Tibial nerve (tissue), 4 donors: Measurements from ENCODE around the gene STIMATE. TPM values are rescaled to one million over a fixed set of nuclear protein-coding genes. Genes with fewer than 3 reads are reported as not detected.

Source experiments
- DNase-seq, 2 donors: peaks; one replicate each; pipeline ENCODE4 v3.0.0-alpha.2; 2019; ENCODE audit warnings: low spot score in 2 of 2
- H3K27ac ChIP-seq, 4 donors: fragments of 200-600 bp; sonication (generic) in 3 of 4; one replicate each; pipeline ENCODE4 v1.5.1; 2017 to 2019; ENCODE audit warnings: mild to moderate bottlenecking in 1 of 4
- H3K27me3 ChIP-seq, 2 donors: fragments of 200-600 bp; sonication (generic) in 1 of 2; one replicate each; pipeline versions ENCODE4 v1.5.1 to v1.6.0; 2017 to 2019
- H3K36me3 ChIP-seq, 3 donors: fragments of 200-600 bp; sonication (generic); one replicate each; pipeline ENCODE4 v1.5.1; 2018 to 2019
- H3K4me1 ChIP-seq, 4 donors: fragments of 200-600 bp; sonication (generic) in 3 of 4; one replicate each; pipeline ENCODE4 v1.5.1; 2017 to 2019
- H3K4me3 ChIP-seq, 4 donors: fragments of 200-600 bp; sonication (generic) in 3 of 4; one replicate each; pipeline ENCODE4 v1.5.1; 2017 to 2019; ENCODE audit warnings: mild to moderate bottlenecking in 1 of 4, moderate library complexity in 1 of 4
- H3K9me3 ChIP-seq, 4 donors: fragments of 200-600 bp; sonication (generic) in 3 of 4; one replicate each; pipeline ENCODE4 v1.5.1; 2017 to 2019
- EP300 ChIP-seq, 2 donors: sonication (generic); formaldehyde crosslinking; IDR thresholded peaks; one replicate each; pipeline ENCODE4 v1.6.1; 2017; ENCODE audit warnings: antibody characterized with exemption in 2 of 2, mild to moderate bottlenecking in 1 of 2
- POLR2A ChIP-seq, 2 donors: fragments of 450-650 bp; IDR thresholded peaks; one replicate each; pipeline ENCODE4 v1.6.1; 2017; ENCODE audit warnings: antibody characterized with exemption in 2 of 2, mild to moderate bottlenecking in 2 of 2, moderate library complexity in 2 of 2
- WGBS, 2 donors: methylation state at CpG; one replicate each; pipeline ENCODE4 v1.1.5; 2018; 5-methylcytosine and 5-hydroxymethylcytosine counted together
- total RNA-seq, 4 donors: library from RNA; depleted of rRNA; stranded (reverse); fragments of >200 nt; gene quantifications; one replicate each; pipeline ENCODE4 v1.1.0, GENCODE V29; 2016
- TF ChIP-seq, protein P1 (sequence below), 5 experiments: fragments of 200-600 bp in 3 of 5; fragments of 450-650 bp in 2 of 5; sonication (generic) in 3 of 5; IDR thresholded peaks; one replicate each; pipeline ENCODE4 v1.5.1; 2016 to 2019; ENCODE audit warnings: antibody characterized with exemption in 5 of 5, mild to moderate bottlenecking in 3 of 5, moderate library complexity in 2 of 5

Gene STIMATE
- total RNA-seq, 4 donors from 2014 or later, result 35.4 to 82.3 (median 46.0) TPM

DNA sequence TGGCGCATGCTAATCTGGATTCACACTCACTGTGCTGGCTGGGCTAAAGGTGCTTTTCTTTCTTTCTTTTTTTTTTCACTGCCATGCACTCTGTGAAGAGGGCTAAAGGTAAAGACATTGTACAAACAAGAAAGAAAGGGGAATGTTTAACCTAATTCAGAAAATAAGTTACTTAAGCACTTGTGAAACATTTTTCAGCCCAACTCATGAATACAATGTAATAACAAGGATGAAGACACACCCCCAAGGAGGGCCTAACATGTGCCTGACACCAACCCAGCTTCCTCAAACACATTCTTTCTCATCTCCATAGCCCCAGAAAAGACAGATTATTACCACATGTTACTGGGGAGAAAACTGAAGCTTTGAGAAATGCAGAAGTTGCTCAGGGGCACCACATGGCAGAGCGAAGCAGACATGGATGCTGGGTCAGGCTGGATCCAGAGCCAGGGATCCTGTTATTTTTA lies 5.7 kb downstream of the STIMATE start:
- 60 to 65% methylated on average over 2 of the region's 2 CpGs for WGBS, 2 donors
- H3K27ac ChIP-seq, result peak overlapping the region in 3 of 4 donors; percentile 52 to 82 (median 76)
- H3K27me3 ChIP-seq, result no peaks in the 10 kb centered on the region
- peaks cover 0 to 57% (median 46%) of the 10 kb centered on the region in 4 donors for H3K4me1 ChIP-seq
- H3K4me3 ChIP-seq, result no peak overlapping the region
- peak in 1 of 2 donors; percentile 54 for DNase-seq
- H3K36me3 ChIP-seq, result no peaks in the 10 kb centered on the region
- H3K9me3 ChIP-seq, result no peaks in the 10 kb centered on the region
- no peak for TF ChIP-seq POLR2A (IDR thresholded peaks at IDR 0.05)
- TF ChIP-seq EP300 (IDR thresholded peaks at IDR 0.05), result peak in 1 of 2 donors; percentile 41
- TF ChIP-seq, protein P1, sequence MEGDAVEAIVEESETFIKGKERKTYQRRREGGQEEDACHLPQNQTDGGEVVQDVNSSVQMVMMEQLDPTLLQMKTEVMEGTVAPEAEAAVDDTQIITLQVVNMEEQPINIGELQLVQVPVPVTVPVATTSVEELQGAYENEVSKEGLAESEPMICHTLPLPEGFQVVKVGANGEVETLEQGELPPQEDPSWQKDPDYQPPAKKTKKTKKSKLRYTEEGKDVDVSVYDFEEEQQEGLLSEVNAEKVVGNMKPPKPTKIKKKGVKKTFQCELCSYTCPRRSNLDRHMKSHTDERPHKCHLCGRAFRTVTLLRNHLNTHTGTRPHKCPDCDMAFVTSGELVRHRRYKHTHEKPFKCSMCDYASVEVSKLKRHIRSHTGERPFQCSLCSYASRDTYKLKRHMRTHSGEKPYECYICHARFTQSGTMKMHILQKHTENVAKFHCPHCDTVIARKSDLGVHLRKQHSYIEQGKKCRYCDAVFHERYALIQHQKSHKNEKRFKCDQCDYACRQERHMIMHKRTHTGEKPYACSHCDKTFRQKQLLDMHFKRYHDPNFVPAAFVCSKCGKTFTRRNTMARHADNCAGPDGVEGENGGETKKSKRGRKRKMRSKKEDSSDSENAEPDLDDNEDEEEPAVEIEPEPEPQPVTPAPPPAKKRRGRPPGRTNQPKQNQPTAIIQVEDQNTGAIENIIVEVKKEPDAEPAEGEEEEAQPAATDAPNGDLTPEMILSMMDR (IDR thresholded peaks at IDR 0.05), result no peak

DNA sequence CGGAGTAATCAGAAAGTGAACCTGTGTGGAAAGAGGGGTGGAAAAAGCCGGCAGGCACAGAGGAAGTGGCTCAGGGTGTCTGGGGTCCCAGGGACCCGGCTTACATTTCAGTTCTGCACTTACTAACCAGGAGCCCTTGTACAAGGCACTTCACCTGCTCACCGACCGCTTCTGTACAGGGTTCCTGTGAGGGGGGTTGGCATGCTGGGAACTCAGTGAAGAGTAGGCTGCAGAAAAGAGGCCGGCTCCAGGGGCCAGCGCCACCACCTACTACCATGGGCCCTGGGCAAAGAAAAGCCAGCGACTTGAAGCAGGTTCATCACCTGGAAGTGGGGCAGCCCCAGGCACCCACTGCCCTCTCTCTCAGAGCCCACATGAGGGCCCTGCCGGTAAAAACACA lies 6.2 kb downstream of the STIMATE start:
- WGBS, 2 donors, result 80 to 87% methylated on average over 9 of the region's 9 CpGs
- Histone ChIP-seq H3K4me3 (no peak overlapping the region), H3K9me3 (no peaks in the 10 kb centered on the region), H3K36me3 (peaks cover 0 to 2% (median 0%) of the 10 kb centered on the region in 3 donors), H3K27me3 (no peaks in the 10 kb centered on the region), H3K4me1 (peaks cover 0 to 52% (median 44%) of the 10 kb centered on the region in 4 donors), H3K27ac (peak overlapping the region in 3 of 4 donors; percentile 52 to 82 (median 76))
- no peak for DNase-seq
- TF ChIP-seq EP300 (IDR thresholded peaks at IDR 0.05), result no peak
- TF ChIP-seq, protein P1 (IDR thresholded peaks at IDR 0.05), result no peak
- no peak for TF ChIP-seq POLR2A (IDR thresholded peaks at IDR 0.05)

DNA sequence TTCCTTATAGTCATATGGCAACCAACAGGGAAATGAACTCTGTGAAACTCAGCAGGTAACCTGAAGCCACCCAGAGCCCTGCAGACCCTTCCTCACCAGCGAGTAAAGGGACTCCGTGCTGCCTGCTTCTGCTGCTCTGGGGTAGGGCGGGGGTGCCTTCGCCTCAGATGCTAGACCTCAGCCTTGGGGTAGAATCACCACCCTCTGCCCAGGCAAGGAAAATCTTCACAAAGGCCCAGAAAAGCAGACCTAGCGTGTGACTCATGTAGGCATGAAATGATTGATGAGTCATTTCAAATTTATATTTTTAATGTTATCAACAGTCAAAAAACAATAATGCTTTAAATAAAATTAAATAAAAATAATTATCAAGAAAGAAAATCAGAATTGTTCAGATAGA lies 6.6 kb downstream of the STIMATE start:
- Histone ChIP-seq H3K9me3 (no peaks in the 10 kb centered on the region), H3K36me3 (peaks cover 0 to 6% (median 0%) of the 10 kb centered on the region in 3 donors), H3K27me3 (no peaks in the 10 kb centered on the region), H3K4me3 (no peak overlapping the region), H3K27ac (peak overlapping the region in 1 of 4 donors; percentile 82), H3K4me1 (peaks cover 0 to 48% (median 41%) of the 10 kb centered on the region in 4 donors)
- WGBS, 2 donors, result 96 to 98% methylated on average over 5 of the region's 5 CpGs
- no peak for DNase-seq
- TF ChIP-seq, protein P1 (IDR thresholded peaks at IDR 0.05), result no peak
- TF ChIP-seq EP300 (IDR thresholded peaks at IDR 0.05) (no peak), POLR2A (IDR thresholded peaks at IDR 0.05) (no peak)

DNA sequence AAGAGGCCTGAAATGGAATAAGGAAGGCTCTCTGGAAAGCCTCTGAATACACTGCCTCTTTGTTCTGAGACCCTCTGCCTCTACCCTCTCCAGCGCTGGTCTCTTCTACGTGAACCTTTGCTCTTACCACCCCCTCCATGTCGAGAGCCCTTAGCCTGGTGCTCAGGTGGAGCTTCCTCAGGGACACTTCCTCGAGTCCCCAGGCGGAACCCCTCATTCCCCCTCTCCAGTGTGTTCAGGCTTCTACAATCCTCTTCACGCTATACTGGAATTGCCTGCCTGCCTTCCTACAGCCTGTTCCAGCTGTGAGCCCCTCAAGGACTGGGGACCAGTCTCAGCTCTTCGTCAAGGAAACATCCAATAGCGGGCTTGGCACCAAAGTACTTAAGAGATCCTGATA lies 7.4 kb downstream of the STIMATE start:
- Histone ChIP-seq H3K9me3 (no peaks in the 10 kb centered on the region), H3K27me3 (no peaks in the 10 kb centered on the region), H3K4me1 (peaks cover 0 to 39% (median 34%) of the 10 kb centered on the region in 4 donors), H3K36me3 (peaks cover 0 to 14% (median 0%) of the 10 kb centered on the region in 3 donors), H3K27ac (no peak overlapping the region), H3K4me3 (no peak overlapping the region)
- no peak for DNase-seq
- TF ChIP-seq EP300 (IDR thresholded peaks at IDR 0.05) (no peak), POLR2A (IDR thresholded peaks at IDR 0.05) (no peak)
- TF ChIP-seq, protein P1 (IDR thresholded peaks at IDR 0.05), result no peak
- WGBS, 2 donors, result 78 to 80% methylated on average over 8 of the region's 8 CpGs

DNA sequence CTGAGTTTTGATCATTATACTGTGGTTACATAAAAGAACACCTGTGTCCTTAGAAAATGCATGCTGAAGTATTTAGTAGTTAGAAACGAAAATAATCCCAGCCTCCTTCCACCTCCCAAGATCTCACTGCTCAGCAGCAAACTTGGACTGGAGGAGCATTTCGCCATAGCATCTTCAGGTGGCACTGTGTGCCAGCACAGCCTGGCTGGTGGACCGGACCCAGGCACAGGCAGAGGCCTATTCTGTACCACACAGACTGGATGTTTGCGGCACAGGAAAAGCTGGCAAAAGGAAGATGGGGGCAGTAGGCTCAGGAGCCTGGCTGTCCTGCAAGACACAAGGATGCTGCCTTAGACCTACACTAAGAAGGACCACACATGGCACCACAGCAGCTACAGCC lies 10.2 kb downstream of the STIMATE start:
- no peaks in the 10 kb centered on the region for H3K27me3 ChIP-seq
- no peaks in the 10 kb centered on the region for H3K9me3 ChIP-seq
- 87 to 91% methylated on average over 4 of the region's 4 CpGs for WGBS, 2 donors
- H3K4me3 ChIP-seq, result no peak overlapping the region
- peaks cover 0 to 14% (median 0%) of the 10 kb centered on the region in 3 donors for H3K36me3 ChIP-seq
- H3K4me1 ChIP-seq, result peaks cover 0 to 13% (median 12%) of the 10 kb centered on the region in 4 donors
- DNase-seq, result no peak
- no peak overlapping the region for H3K27ac ChIP-seq
- TF ChIP-seq, protein P1 (IDR thresholded peaks at IDR 0.05), result no peak
- no peak for TF ChIP-seq EP300 (IDR thresholded peaks at IDR 0.05)
- TF ChIP-seq POLR2A (IDR thresholded peaks at IDR 0.05), result no peak
